Stimulated activated CD4-positive, alpha-beta T cell treated with anti-CD3 and anti-CD28 coated beads, Interleukin-1b, Interleukin-23, amount 100 ng/mL, for 24 hours (primary cell): ENCODE data around the gene KIFC3.
"Not testable (repeated sequence)": the region's sequence is repeated elsewhere in the genome, so short reads cannot be mapped to it uniquely, and the experiment has no call there.

Experiments used
- DNase-seq, 4 experiments: peaks; one replicate each; pipeline ENCODE4 v3.0.0-alpha.2; 2020; ENCODE audit warnings: low read depth in 4 of 4, low spot score in 1 of 4

Gene KIFC3

DNA sequence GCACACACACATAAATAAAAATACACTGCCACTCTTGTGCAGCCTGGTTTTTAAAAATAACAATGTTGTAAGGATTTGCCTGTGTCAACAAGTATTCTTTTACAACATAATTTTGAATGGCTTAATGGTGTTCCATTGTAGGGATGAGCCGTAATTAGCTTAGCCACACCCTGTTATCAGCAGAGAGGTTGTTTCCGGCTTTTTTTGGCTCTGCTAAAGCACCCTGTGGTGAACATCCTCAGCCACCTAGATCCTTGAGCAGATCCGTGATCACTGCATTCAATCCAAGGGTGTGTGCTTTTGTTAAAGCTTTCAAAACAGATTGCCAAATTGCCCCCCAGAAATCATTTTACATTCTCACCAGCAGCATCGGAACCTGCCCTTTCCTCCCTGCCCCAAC, 59.7 kb downstream of the KIFC3 start:
- no peak for DNase-seq

DNA sequence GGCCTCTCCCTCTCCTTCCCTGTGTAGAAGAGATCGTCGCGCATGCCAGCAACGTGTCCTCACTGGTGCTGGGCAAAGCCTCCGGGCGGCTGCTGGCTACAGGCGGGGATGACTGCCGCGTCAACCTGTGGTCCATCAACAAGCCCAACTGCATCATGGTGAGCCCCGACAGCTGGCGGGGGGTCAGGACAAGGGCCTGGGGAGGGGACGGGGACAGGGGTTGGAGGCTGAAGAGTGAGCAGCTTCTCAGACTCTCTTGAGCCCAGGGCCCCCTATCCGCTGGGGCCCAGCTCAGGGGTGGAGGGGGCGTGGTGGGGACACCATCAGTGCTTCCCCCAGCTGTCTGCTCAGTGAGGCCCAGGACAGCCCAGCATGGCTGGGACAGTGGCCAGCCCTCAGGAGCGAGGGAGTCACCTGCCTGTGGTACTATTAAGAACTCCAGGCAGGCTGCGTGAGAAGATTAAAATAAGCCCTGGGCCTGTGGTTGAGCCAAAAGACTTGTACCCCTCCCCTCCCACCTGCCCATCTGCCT, 60.6 kb downstream of the KIFC3 start:
- no peak for DNase-seq

DNA sequence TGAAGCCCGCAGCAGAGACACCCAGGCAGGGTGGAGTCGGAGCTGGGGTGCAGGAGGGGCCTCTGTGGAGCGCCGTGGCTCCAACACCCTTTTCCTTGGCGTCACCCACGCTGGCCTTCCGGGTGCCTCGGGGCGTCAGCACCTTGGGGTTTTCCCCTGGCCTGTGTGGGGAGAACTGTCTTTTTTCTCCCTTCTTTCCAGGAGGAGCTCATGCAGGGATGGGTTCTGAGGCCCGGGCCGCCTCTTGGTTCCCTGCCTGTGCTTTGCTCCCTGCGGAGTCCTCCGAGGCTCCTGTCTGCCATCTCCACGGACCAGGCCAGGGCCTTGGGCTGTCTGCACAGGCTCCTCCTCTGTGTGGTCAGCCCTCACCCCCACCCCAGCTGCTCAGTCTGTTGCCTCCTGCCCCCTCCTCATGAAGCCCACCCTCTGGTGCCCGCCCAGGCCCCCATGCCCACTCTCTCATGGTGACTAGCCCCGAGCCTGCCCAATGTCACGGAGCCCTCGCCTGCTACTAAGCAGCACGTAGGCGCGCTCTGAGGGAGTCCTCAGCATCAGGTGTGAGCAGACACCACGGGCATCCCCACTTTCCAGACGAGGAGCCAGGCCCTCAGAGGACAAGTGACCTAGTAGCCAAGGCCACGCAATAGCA, 61.7 kb downstream of the KIFC3 start:
- no peak for DNase-seq

DNA sequence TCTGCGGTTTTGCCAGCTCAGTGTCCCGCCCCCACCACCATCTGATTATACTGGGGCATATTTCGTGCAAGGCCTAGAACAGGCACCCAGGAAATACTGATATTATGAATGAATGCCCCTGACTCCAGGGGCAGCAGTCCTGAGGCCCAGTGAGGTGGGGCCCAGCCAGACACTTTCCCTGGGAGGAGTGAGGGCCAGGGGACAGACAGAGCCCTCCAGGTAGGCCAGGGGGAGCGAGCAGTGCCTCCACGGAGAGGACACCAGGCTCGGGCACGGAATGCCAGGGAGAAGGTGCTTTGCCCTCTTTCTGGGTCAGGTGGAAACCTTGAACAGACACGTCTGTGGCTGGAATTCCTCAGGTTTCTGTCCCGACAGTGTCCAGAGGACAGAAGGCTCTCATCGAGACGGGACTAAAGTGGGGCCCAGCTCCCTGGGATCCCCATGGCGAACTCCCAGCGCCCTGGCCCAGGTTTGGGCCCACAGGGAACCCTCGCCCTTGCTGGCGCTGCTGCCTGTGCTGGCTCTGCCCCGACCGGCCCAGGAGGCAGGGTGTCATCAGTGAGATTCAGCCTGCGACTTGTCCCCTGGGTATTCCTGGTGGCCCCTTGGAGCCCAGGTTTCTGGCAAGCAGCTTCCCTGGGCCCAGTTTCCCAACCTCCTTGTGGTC, 62.4 kb downstream of the KIFC3 start:
- DNase-seq, result no peak

DNA sequence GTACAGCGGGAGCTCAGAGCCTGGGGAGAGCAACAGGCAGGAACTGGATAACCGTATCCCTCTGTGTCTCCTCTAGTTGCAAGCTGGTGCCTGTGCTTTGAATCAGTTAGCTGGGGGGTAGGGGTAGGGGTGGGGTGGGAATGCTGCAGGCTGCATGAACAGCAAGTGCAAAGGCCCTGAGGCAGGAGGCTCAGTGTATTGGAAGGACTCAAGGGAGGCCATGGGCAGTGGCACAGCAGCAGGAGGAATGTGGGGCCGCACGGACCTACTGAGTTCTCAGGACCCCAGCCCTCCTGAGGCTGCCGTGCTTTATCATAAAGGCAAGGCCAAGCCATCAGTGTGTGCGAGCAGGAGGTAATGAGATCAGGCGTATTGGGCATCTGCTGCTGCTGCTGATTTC, 63.4 kb downstream of the KIFC3 start:
- DNase-seq, result no peak

DNA sequence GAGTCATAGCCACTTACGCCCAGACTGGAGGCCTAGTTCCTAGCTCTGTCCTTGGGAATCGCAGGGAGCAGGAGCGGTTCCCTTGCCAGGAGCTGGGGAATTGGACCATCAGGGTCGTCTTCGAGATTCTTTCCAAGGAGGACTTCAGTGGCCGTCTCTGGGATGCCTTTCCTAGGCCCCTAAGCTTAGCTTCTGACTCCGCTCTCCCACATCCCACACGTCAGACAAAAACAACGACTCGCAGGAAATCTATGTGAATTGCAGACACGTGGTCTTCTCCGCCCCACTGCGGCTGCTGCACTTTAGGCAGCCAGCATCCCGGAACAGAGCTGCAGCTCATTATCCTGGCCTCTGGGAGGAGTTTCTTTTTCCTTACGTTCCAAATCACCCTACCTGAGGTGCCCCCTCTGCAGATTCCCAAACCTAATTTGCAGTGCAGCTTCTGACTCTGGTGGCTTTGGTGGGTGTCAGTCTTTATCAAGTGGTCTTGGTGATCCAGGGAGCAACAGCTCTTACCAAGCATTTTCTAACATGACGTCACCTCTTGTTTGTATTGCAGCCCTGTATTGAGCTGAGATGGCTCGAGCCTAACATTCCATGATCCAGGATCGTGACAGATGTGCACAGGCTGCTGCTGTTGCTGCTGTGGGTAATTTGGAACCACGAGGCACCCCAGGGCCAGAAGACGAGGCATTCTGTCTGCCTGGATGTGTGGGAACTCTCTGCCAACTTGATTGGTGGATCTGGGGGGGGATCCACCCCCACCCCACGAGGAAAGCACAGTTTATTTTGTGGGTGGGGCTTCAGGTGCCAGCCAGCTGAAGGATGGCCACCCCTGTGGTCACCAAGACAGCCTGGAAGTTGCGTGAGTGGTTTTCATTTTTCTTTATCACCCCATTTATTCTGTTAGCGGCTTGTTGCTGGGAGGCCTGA, 65.6 kb downstream of the KIFC3 start:
- DNase-seq, result peak in 1 of 4 experiments; percentile 34

DNA sequence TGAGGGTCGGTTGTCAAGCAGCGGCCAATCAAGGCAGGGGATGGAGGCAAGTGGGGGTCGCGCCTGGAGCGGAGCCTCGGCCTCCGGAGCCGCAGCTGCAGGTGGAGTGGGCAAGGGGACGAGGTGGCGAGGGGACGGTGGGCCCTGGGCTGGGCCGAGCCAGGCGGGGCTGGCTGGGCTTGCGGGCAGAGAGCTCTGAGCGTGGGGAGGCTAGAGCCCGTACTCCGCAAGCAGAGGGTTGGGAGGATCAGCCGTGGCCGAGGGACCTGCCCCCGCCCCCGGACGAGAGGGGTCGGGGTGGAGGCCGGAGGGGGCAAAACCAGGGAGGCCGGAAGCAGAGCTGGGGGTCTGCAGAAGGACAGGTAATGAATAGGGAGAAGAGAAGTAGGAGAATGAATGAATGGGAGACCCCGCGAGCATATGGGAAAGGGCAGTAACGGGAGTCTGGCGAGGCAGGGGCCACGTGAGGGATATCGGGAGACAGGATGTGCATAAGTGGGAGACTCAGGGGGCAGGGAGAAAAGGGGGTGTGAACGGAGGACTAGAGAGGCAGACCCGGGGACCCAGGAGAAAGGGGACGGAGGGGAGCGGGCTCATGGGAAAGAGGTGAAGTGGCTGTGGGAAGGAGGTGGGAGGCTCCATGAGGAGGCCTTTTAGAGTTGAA, 66.4 kb downstream of the KIFC3 start, which contains the start of gene KATNB1:
Gene KATNB1 (plus strand): TSS at position 16 of the 664 bp plus-strand sequence. CDS start 1,474 bp downstream, outside the sequence.
- no peak for DNase-seq

DNA sequence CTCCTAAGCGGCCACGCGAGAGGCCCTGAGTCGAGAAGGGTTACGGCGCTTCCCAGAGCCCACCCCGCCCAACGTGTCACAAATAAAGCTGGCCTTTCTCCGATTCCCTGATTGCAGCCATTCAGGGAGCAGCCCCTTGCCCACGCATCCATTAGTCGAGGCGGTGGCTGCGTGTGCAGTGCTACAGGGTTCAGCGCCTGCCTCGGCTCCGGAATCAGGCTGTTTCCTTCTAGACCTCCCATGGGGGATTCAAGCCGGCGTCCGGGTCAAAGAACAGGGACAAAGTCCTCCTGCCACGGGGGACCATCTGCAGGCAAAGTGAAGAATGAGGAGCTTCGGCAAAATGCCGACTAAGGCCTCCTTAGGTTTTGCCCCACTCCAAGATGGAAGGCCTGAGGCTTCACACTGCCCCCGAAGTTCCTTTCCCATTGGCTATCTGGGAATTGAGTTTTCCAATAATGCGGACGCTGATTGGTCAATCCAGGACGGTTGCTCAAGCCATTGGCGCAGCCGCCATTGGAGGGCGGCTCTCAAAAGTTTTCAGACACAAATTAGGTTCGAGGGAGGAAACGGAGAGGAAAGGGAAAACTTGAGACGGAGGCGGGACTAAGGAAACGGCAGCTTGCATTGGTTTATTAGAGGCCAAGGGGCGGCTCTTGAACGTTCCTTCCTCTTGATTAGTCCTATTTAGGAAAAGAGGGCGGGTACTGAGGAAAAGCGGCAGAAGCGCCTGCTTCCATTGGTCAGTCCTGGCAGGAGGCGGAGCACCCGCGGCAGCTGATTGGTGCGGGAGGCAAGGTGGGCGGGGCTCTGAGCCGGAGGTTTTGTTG, 67.2 kb downstream of the KIFC3 start:
- peak; percentile 88 to 97 (median 94) for DNase-seq

DNA sequence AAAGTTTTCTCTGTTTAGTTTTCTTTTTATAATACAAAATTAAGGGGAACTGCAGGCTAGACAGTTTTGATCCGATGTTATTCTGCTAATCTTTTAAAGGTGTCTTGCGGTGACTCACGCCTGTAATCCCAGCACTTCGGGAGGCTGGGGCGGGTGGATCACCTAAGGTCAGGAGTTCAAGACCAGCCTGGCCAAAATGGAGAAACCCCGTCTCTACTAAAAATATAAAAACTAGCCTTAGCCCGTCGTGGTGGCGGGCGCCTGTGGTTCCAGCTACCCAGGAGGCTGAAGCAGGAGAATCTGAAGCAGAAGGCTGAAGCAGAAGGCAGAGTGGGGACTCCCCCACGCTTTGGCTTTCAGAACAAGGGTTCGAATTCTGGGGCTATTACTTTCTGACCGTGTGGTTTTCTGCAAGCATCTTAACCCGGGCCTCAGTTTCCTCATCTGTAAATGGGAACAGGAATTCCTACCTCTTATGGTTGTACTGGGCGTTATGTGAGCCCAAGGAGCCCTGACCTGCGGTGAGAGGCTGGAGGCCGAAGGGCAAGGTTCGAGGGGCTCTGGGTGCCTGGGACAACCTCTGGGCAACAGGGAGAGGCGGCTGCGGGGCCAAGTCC, 67.9 kb downstream of the KIFC3 start:
- no peak for DNase-seq

DNA sequence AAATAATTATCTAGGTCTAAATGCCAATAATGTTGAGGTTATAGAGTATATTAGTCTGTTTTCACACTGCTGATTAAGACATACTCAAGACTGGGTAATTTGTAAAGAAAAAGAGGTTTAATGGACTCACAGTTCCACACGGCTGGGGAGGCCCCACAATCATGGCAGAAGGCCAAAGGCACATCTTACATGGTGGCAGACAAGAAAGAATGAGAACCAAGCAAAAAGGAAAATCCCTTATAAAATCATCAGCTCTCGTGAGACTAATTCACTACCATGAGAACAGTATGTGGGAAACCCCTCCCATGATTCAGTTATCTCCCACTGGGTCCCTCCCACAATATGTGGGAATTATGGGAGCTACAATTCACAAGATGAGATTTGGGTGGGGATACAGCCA, 69.6 kb downstream of the KIFC3 start:
- no peak for DNase-seq

DNA sequence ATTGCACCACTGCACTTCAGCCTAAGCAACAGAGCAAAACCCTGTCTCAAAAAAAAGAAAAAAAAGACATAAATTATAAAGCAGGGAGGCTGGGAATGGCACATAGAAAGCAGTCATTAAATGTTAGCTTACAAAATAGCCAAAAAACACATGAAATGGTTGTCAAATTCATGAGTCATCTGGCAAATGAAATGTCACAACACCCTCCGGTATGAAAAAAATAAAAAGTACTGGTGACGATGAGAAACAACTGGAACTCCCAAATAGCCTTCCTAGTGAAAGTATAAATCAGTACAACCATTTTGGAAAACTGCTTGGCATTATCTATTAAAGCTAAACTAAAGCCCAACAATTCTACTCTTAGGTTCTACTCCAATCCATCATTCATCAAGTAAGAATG, 70.3 kb downstream of the KIFC3 start:
- DNase-seq, result no peak

DNA sequence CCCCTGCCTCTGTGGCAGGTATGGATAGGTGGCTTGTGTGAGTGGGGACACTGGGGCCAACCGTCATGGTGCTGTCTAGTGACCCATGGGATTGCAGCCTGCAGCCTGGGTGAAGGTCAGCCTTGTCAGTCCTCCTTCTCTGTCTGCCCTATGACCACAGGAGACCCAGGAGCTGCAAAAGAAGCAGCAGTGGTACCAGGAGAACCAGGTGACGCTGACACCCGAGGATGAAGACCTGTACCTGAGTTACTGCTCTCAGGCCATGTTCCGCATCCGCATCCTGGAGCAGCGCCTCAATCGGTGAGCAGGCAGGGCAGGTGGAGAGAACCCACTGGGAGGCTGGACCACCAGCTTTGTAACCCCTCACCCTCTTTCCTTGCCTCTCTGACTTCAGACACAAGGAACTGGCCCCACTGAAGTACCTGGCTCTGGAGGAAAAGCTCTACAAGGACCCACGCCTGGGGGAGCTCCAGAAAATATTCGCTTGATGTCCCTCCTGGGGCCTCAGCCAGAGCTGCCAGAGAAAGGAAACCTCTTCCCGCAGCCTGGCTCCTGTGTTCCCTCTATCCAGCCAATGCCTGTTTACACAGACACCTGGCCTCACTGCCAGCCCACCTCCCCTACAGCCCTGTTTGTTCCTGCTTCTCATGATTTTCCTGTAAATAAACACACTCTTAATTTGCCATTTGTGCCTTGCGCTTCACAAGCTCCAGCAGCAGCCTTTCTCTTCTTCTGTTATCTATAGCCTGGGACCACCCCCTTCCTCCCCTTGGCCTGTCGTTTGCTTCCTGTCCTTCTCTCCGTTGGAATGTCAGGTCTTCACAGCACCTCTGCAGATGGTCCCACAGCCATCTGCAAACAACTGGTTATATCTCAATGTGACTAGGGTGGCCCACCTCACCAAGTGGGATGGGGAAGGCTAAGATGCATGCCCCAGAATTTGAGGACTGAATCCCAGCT, 71.2 kb downstream of the KIFC3 start:
- DNase-seq, result no peak

DNA sequence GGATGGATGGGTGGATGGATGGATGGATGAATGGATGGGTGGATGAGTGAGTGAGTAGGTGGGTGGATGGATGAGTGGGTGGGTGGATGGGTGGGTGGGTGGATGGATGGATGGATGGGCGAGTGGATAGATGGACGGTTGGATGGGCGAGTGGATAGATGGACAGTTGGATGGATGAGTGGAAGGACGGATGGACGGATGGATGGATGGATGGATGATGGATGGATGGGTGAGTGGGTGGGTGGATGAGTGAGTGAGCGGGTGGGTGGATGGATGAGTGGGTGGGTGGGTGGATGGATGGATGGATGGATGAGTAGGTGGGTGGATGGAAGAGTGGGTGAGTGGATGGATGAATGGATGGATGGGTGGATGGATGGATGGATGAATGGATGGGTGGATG, 72.4 kb downstream of the KIFC3 start:
- DNase-seq, result not testable (repeated sequence)

DNA sequence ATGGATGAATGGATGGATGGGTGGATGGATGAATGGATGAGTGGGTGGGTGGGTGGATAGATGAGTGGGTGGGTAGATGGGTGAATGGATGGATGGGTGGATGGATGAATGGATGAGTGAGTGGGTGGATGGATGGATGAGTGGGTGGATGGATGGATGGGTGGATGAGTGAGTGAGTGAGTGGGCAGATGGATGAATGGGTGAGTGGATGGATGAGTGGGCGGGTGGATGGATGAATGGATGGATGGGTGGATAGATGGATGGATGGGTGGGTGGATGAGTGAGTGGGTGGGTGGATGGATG, 73.2 kb downstream of the KIFC3 start:
- no peak for DNase-seq

DNA sequence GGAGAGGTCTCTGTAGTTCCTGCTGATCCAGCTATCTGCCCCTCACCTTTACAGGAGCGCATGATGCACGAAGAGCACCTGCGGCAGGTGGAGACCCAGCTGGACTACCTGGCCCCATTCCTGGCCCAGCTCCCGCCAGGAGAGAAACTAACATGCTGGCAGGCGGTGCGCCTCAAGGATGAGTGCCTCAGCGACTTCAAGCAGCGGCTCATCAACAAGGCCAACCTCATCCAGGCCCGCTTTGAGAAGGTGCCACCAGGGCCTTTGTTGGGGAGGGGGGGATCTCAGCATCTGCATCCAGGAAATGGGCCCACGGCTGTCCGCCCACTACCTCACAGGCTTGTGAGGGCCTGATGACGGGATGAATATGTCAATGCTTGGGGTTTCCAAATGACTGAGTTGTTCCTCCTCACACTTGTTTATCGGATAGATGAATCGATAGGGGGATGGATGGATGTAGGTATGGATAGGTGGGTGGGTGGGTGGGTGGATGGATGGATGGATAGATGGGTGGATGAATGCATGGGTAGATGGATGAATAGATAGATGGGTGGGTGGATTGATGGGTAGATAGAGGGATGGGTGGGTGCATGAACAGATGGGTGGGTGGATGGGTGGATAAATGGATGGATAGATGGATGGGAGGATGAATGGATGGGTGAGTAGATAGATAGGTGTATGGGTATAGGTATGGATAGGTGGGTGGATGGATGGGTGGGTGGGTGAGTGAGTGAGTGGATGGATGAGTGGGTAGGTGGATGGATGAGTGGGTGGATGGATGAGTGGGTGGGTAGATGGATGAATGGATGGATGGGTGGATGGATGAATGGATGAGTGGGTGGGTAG, 73.7 kb downstream of the KIFC3 start:
- DNase-seq, result no peak

DNA sequence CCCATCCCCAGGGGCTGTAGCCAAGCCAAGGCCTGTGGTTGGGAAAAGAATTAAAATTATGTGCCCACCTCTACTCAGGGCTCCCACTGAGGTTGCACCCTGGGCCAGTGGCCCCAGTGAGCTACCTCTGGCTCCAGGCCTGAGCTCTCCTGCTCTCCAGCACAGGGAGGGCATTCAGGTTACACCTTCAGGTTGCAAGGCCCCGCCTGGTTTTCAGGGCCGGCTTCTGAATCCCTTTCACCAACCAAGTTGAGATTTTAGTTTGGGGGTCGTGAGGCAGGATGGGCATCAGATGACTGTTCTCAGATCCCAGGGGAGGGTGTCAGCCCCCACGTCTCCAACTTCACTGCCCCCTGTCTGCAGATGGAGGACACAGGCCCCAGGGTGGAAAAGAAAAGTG, 74.7 kb downstream of the KIFC3 start:
- DNase-seq, result no peak

DNA sequence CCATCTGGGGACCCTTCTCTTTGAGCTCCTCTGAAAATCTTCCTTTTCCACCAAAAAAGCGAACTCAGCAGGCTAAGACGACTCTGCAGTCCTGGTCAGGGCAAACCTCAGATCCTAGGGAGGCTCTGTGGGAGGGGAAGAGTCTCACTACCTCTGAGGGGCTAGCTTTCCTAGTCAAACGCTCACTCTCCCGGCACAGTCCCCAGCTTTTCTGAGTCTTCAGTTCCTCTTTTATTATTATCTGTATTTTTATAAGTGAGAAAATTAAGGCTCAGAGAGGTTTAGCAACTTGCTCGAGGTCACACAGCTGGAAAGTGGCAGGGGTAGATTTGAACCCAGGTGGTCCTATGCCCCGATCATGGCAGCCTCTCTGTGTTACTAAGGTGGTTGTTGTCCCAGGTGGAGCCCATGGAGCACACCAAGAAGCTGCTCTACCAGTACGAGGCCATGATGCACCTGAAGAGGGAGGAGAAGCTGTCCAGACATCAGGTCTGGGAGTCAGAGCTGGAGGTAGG, 75.8 kb downstream of the KIFC3 start:
- no peak for DNase-seq

DNA sequence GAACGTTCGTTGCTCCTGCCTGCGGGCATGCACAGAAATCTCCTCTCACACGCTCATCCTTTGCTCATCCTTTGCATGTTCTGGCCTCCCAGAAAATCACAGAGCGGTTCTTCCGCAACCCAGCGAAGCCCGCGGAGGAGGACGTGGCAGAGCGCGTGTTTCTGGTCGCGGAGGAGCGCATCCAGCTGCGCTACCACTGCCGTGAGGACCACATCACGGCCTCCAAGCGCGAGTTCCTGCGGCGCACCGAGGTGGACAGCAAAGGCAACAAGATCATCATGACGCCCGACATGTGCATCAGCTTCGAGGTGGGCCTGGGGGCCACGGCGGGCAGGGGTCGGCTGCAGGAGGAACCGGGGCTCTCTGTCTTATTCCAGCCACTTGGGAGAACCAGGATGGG, 76.3 kb downstream of the KIFC3 start:
- no peak for DNase-seq
